Brain pericyte (primary cell): ENCODE measurements around the gene CCDC57.
"Not testable (repeated sequence)": the region's sequence is repeated elsewhere in the genome, so short reads cannot be mapped to it uniquely, and the experiment has no call there.

Experiments
- DNase-seq: peaks from one replicate; pipeline ENCODE4 v3.0.0-alpha.2; 2012; ENCODE audit warnings: low read depth, low spot score

Gene CCDC57

GRCh38 chr17:82225368-82226029 is 12.9 kb upstream of the CCDC57 start:
- DNase-seq: no peak

DNA sequence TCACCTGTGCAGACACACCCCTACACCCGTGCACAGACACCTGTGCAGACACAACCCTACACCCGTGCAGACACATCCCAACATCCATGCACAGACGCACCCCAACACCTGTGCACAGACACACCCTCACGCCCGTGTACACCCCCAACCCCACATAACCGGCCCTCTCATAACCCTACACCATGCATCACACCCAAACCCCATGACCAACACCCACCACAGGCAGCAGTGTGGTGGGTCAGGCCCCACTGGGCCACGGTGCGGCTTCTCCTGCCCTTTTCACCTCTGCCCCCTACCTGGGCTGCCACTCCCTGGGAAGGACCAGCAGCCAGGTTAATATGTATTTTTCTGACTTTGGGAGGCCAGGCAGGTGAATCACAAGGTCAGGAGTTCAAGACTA is 12.0 kb upstream of the CCDC57 start:
- no peak for DNase-seq

DNA sequence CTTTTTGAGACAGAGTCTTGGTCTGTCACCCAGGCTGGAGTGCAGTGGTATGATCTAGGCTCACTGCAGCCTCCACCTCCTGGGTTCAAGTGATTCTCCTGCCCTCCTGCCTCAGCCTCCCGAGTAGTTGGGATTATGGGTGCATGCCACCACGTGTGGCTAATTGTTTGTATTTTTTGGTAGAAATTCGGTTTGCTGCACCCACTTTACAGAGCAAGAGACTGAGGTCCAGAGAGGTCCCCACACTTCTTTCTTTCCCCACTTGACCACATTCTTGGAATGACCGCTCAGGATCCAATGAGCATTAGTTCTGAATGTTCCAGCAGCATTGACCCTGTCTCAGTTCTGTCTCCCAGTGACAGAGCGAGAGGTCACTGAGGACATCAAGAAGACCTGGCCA is 10.9 kb upstream of the CCDC57 start:
- no peak for DNase-seq

- no peak for DNase-seq
These were observed 10.2 kb upstream of the CCDC57 start for GRCh38 chr17:82222816-82223215.

GRCh38 chr17:82221341-82221902 is 8.8 kb upstream of the CCDC57 start:
- DNase-seq: no peak

DNA sequence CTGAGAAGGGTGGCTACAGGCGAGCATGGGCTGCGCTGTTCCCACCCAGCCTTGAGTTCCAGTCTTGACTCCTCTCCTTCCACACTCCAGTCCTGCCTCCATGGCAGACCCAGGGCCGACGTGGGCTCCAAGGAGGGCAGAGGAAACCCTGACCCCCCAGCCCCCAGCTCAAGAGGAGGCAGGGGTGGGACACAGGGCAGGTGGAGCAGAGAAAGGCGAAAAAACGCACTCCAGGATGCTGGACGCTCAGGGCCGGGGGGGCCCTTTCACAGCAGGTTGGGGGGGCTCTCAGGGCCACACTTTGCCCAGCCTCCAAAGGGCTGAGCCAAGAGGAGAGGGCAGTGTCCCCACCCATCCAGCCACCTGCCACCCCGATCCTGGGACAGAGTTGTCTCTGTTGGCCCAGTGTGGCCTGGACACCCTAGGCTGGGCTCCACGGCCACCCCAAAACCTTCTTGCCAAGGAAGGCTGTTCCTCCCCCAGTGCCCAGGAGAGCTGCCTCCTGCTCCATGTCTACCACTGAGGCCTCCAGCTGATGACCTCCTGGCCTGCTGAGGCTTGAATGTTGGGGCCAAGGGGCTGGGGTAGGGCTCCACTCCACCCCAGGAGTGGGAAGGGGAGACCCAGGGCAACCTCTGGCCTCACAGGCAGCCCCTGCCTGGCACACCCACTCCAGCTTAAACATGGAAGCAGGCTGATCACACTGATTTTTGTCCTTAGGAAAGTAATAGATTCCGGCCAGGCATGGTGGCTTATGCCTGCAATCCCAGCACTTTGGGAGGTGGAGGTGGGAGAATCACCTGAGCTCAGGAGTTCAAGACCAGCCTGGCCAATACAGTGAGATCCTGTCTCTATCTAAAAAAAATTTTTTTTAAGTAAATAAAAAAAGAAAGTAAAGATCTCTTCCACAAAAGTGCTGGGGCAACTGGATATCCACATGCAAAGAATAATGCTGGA is 7.4 kb upstream of the CCDC57 start:
- DNase-seq: no peak

- DNase-seq: no peak
These were observed 6.4 kb upstream of the CCDC57 start for GRCh38 chr17:82219083-82219482.

- no peak for DNase-seq
These were observed 5.9 kb upstream of the CCDC57 start for GRCh38 chr17:82218349-82219075.

DNA sequence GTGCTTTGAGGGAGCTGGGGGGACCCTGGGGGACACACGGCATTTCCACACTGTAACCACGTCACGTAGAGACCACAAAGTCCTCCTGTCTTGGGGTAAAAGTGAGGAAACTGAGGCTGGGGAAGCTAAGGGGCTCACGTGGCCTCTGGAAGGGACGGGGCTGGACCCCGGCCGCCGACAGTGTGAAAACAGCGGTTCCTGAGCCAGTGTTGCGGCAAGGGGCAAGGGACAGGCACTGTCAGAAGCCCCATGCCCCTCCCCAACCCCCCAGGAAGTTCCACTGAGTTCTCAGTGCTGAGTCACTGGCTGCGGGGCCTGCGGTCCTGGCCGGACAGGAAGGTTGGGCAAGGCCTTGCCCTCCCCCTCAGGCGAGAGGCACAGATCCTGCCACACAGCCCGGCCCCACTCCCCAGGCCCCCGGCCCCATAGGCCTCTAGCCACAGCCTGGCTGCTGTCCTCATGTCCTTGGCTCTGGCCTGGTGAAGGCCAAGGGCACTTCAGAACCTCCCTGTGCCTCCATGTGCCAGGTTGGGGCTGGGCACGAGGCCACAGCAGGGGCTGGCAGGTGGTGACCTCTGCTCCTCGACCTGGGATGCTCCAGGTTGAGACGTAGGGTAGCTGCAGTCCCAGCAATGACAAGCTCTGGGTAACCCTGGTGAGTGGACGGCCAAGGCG is 5.0 kb upstream of the CCDC57 start:
- no peak for DNase-seq

DNA sequence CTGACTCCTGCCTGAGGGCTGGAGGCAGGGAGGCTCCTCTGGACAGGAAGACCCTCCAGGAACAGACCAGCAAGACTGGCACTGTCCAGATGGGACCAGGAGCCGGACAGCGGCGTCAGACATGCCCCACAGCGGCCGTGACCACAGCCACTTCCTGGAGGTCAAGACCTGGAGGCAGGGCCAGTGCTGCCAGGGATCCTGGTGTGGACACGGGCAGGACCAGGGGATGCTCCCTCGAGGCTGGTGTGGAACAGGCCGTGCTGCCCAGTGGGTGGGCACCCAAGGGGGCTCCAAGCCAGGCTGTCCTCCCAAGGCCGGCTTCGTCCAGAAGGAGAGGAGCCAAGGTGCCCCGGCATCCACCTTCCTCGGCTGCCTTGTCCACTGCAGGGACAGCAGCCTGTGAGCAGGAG is 4.5 kb upstream of the CCDC57 start:
- DNase-seq: no peak

DNA sequence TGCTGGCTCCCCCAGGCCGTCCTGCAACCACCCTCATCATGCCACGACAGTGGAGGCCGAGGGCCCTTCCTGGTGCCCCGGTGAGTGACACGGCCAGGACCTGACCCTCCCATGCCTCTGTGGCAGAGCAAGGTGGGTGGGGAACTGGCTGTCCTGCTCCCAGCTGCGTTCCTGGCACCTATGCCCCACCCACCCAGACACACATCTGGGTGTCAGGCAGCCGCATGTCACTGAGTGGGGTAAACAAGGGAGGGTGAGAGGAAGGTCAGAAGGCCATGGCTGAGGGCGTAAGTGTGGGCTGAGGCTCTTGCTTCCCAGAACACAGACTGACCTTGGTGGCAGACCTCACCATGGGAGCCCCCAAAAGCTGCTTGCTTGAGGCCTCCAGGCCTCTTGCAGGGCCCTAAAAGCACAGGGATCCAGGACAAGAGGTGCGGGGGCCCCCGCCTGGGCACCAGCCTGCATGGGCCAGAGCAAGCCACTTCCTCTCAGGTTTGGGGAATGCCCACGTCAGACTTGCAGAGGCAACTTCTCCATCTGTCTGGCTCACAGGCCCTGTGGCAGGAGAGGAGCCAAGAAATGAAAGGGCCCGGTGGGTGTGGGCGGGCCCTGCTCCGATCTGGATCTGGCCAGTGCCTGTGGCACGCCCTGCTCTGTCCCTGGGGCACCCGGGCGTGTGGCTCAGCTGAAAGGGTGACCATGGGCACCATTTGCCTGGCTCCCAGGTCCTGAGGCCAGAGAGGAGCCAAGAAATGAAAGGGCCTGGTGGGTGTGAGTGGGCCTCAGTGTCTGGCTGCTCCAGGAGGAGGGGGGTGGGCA is 3.9 kb upstream of the CCDC57 start:
- DNase-seq: no peak

- DNase-seq: no peak
These were observed 3.3 kb upstream of the CCDC57 start for GRCh38 chr17:82215972-82216300.

- DNase-seq: no peak
These were observed 2.7 kb upstream of the CCDC57 start for GRCh38 chr17:82215095-82215971.

DNA sequence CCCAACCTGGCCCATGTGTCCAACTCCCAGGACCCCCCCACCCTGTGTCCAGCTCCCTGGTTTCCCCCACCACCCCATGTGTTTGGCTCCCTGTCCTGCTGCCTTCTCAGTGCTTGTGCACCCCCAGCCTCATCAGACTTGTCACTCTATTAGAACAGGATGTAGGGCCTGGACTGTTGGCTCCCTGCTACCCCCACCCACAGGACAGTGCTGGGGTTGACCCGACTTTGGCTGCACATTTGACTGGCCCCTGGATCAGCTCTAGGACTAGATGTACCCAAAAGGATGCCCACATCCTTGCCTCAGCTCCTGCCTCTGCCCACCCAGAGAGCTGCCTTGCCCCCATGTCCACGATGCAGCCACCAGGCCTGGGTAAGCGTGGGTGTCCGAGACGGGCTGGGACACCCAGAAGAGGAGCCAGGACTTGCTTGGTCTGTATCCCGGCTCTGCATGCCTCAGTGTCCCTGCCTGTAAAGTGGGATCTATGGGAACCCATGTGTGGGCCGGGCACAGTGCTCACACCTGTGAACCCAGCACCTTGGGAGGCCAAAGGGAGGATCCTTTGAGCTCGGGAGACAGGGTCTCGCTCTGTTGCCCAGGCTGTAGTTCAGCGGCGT is 1.5 kb upstream of the CCDC57 start:
- DNase-seq: no peak

DNA sequence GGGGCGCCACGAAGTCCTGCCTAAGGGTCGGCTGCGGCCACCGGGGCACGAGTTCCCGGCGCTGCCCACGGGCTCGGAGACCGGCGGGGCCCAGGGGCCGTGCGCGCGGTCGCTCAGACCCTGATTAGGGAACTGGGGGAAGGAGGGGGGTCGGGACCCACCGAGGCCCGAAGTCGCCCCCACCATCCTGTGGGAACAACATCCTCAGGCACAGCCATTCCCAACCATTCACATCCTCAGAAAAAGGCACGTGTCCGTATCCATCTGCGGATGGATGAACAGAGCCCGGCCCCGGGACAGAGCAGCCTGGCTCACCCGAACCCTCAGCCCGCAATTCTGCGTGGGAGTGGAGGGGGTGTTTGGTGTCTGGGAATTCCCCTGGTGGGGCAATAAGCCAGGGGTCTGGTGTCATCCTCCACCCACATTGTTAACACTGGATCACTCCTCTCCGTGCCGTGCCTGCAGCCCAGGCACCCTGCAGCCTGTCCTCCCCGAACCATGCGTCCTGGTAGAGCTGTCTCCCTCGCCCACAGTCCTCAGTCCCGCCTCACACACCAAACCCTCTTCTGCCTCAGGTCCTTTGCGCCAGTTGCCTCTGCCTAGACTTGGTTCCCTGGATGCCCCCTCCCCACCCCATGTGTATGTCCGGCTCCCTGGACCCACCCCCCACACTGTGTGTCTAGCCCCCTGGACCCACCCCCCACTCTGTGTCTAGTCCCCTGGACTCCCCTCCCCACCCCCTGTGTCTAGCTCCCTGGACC is 789 bp upstream of the CCDC57 start:
- no peak for DNase-seq

DNA sequence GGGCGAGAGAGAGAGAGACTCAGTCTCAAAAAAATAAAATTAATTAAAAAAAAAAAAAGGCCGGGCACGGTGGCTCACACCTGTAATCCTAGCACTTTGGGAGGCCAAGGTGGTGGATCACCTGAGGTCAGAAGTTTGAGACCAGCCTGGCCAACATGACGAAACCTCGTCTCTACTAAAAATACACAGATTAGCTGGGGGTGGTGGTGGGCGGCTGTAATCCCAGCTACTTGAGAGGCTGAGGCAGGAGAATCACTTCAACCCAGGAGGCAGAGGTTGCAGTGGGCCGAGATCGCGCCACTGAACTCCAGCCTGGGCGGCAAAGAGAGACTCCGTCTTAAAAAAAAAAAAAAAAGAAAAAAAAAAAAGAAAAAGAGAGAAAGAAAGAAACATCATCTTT is 2.0 kb downstream of the CCDC57 start:
- not testable (repeated sequence) for DNase-seq

- no peak for DNase-seq
These were observed 6.7 kb downstream of the CCDC57 start for GRCh38 chr17:82205720-82206508.
